Measurements from ENCODE around the gene GFOD1.
A peak's percentile ranks its signal among the peaks of the same experiment; 100 is the strongest.

GFOD1 gene

GRCh38 chr6:13484138-13484708 lies 3.2 kb downstream of the GFOD1 start:
- H3K27ac ChIP-seq (ENCODE audit: low read length) = peak overlapping the region; percentile 67
- H3K4me3 ChIP-seq (ENCODE audit: low read depth in 1 of 2, low read length in 2 of 2) = peak overlapping the region; percentile 86 to 95
- no peaks in the 10 kb centered on the region for H3K27me3 ChIP-seq (ENCODE audit: low read depth, low read length)
- H3K9me3 ChIP-seq (ENCODE audit: control insufficient read depth in 1 of 2, low read length in 2 of 2) = no peaks in the 10 kb centered on the region
- peaks cover 0 to 13% of the 10 kb centered on the region in 2 donors for H3K4me1 ChIP-seq (ENCODE audit: control insufficient read depth in 1 of 2, insufficient read depth in 2 of 2, low read length in 2 of 2)
- peaks cover 0 to 5% of the 10 kb centered on the region in 2 donors for H3K36me3 ChIP-seq (ENCODE audit: control insufficient read depth in 1 of 2, insufficient read depth in 2 of 2, low read length in 2 of 2)

- H3K27me3 ChIP-seq (ENCODE audit: low read depth, low read length) = no peaks in the 10 kb centered on the region
- H3K4me3 ChIP-seq (ENCODE audit: low read depth in 1 of 2, low read length in 2 of 2) = peak overlapping the region in 1 of 2 donors; percentile 14
- H3K27ac ChIP-seq (ENCODE audit: low read length) = no peak overlapping the region
- peaks cover 3 to 6% of the 10 kb centered on the region in 2 donors for H3K36me3 ChIP-seq (ENCODE audit: control insufficient read depth in 1 of 2, insufficient read depth in 2 of 2, low read length in 2 of 2)
- H3K9me3 ChIP-seq (ENCODE audit: control insufficient read depth in 1 of 2, low read length in 2 of 2) = no peaks in the 10 kb centered on the region
- H3K4me1 ChIP-seq (ENCODE audit: control insufficient read depth in 1 of 2, insufficient read depth in 2 of 2, low read length in 2 of 2) = peaks cover 0 to 13% of the 10 kb centered on the region in 2 donors
Measured at GRCh38 chr6:13480631-13481501, 6.5 kb downstream of the GFOD1 start.

GRCh38 chr6:13479971-13480434 lies 7.4 kb downstream of the GFOD1 start:
- H3K27ac ChIP-seq (ENCODE audit: low read length) = no peak overlapping the region
- H3K4me3 ChIP-seq (ENCODE audit: low read depth in 1 of 2, low read length in 2 of 2) = no peak overlapping the region
- H3K27me3 ChIP-seq (ENCODE audit: low read depth, low read length) = no peaks in the 10 kb centered on the region
- peaks cover 0 to 6% of the 10 kb centered on the region in 2 donors for H3K4me1 ChIP-seq (ENCODE audit: control insufficient read depth in 1 of 2, insufficient read depth in 2 of 2, low read length in 2 of 2)
- peaks cover 3 to 6% of the 10 kb centered on the region in 2 donors for H3K36me3 ChIP-seq (ENCODE audit: control insufficient read depth in 1 of 2, insufficient read depth in 2 of 2, low read length in 2 of 2)
- H3K9me3 ChIP-seq (ENCODE audit: control insufficient read depth in 1 of 2, low read length in 2 of 2) = no peaks in the 10 kb centered on the region

- H3K27ac ChIP-seq (ENCODE audit: low read length) = no peak overlapping the region
- H3K4me1 ChIP-seq (ENCODE audit: control insufficient read depth in 1 of 2, insufficient read depth in 2 of 2, low read length in 2 of 2) = no peaks in the 10 kb centered on the region
- H3K4me3 ChIP-seq (ENCODE audit: low read depth in 1 of 2, low read length in 2 of 2) = no peak overlapping the region
- H3K27me3 ChIP-seq (ENCODE audit: low read depth, low read length) = no peaks in the 10 kb centered on the region
- H3K9me3 ChIP-seq (ENCODE audit: control insufficient read depth in 1 of 2, low read length in 2 of 2) = no peaks in the 10 kb centered on the region
- H3K36me3 ChIP-seq (ENCODE audit: control insufficient read depth in 1 of 2, insufficient read depth in 2 of 2, low read length in 2 of 2) = peaks cover 3 to 6% of the 10 kb centered on the region in 2 donors
Measured at GRCh38 chr6:13479206-13479800, 8.1 kb downstream of the GFOD1 start.

- Histone ChIP-seq H3K4me3 (ENCODE audit: low read depth in 1 of 2, low read length in 2 of 2) (no peak overlapping the region), H3K9me3 (ENCODE audit: control insufficient read depth in 1 of 2, low read length in 2 of 2) (no peaks in the 10 kb centered on the region), H3K27me3 (ENCODE audit: low read depth, low read length) (no peaks in the 10 kb centered on the region), H3K4me1 (ENCODE audit: control insufficient read depth in 1 of 2, insufficient read depth in 2 of 2, low read length in 2 of 2) (no peaks in the 10 kb centered on the region), H3K27ac (ENCODE audit: low read length) (no peak overlapping the region), H3K36me3 (ENCODE audit: control insufficient read depth in 1 of 2, insufficient read depth in 2 of 2, low read length in 2 of 2) (peaks cover 3 to 6% of the 10 kb centered on the region in 2 donors)
Measured at GRCh38 chr6:13478525-13478966, 8.9 kb downstream of the GFOD1 start.

- H3K36me3 ChIP-seq (ENCODE audit: control insufficient read depth in 1 of 2, insufficient read depth in 2 of 2, low read length in 2 of 2) = peaks cover 3 to 6% of the 10 kb centered on the region in 2 donors
- no peak overlapping the region for H3K4me3 ChIP-seq (ENCODE audit: low read depth in 1 of 2, low read length in 2 of 2)
- peaks cover 0 to 13% of the 10 kb centered on the region in 2 donors for H3K4me1 ChIP-seq (ENCODE audit: control insufficient read depth in 1 of 2, insufficient read depth in 2 of 2, low read length in 2 of 2)
- no peaks in the 10 kb centered on the region for H3K27me3 ChIP-seq (ENCODE audit: low read depth, low read length)
- no peak overlapping the region for H3K27ac ChIP-seq (ENCODE audit: low read length)
- H3K9me3 ChIP-seq (ENCODE audit: control insufficient read depth in 1 of 2, low read length in 2 of 2) = no peaks in the 10 kb centered on the region
Measured at GRCh38 chr6:13474787-13475186, 12.6 kb downstream of the GFOD1 start.

GRCh38 chr6:13474360-13474759 lies 13.0 kb downstream of the GFOD1 start:
- peaks cover 2 to 3% of the 10 kb centered on the region in 2 donors for H3K36me3 ChIP-seq (ENCODE audit: control insufficient read depth in 1 of 2, insufficient read depth in 2 of 2, low read length in 2 of 2)
- peaks cover 0 to 13% of the 10 kb centered on the region in 2 donors for H3K4me1 ChIP-seq (ENCODE audit: control insufficient read depth in 1 of 2, insufficient read depth in 2 of 2, low read length in 2 of 2)
- no peak overlapping the region for H3K4me3 ChIP-seq (ENCODE audit: low read depth in 1 of 2, low read length in 2 of 2)
- no peaks in the 10 kb centered on the region for H3K9me3 ChIP-seq (ENCODE audit: control insufficient read depth in 1 of 2, low read length in 2 of 2)
- H3K27ac ChIP-seq (ENCODE audit: low read length) = no peak overlapping the region
- no peaks in the 10 kb centered on the region for H3K27me3 ChIP-seq (ENCODE audit: low read depth, low read length)

- Histone ChIP-seq H3K9me3 (ENCODE audit: control insufficient read depth in 1 of 2, low read length in 2 of 2) (no peaks in the 10 kb centered on the region), H3K4me3 (ENCODE audit: low read depth in 1 of 2, low read length in 2 of 2) (no peak overlapping the region), H3K27ac (ENCODE audit: low read length) (no peak overlapping the region), H3K27me3 (ENCODE audit: low read depth, low read length) (no peaks in the 10 kb centered on the region), H3K36me3 (ENCODE audit: control insufficient read depth in 1 of 2, insufficient read depth in 2 of 2, low read length in 2 of 2) (peaks cover 0 to 3% of the 10 kb centered on the region in 2 donors), H3K4me1 (ENCODE audit: control insufficient read depth in 1 of 2, insufficient read depth in 2 of 2, low read length in 2 of 2) (peaks cover 0 to 13% of the 10 kb centered on the region in 2 donors)
Measured at GRCh38 chr6:13473768-13474165, 13.6 kb downstream of the GFOD1 start.

GRCh38 chr6:13472976-13473767 lies 14.2 kb downstream of the GFOD1 start:
- no peak overlapping the region for H3K4me3 ChIP-seq (ENCODE audit: low read depth in 1 of 2, low read length in 2 of 2)
- no peaks in the 10 kb centered on the region for H3K9me3 ChIP-seq (ENCODE audit: control insufficient read depth in 1 of 2, low read length in 2 of 2)
- H3K4me1 ChIP-seq (ENCODE audit: control insufficient read depth in 1 of 2, insufficient read depth in 2 of 2, low read length in 2 of 2) = peaks cover 0 to 13% of the 10 kb centered on the region in 2 donors
- no peaks in the 10 kb centered on the region for H3K36me3 ChIP-seq (ENCODE audit: control insufficient read depth in 1 of 2, insufficient read depth in 2 of 2, low read length in 2 of 2)
- H3K27me3 ChIP-seq (ENCODE audit: low read depth, low read length) = no peaks in the 10 kb centered on the region
- no peak overlapping the region for H3K27ac ChIP-seq (ENCODE audit: low read length)

GRCh38 chr6:13472099-13472498 lies 15.3 kb downstream of the GFOD1 start:
- Histone ChIP-seq H3K9me3 (ENCODE audit: control insufficient read depth in 1 of 2, low read length in 2 of 2) (no peaks in the 10 kb centered on the region), H3K4me1 (ENCODE audit: control insufficient read depth in 1 of 2, insufficient read depth in 2 of 2, low read length in 2 of 2) (peaks cover 0 to 13% of the 10 kb centered on the region in 2 donors), H3K36me3 (ENCODE audit: control insufficient read depth in 1 of 2, insufficient read depth in 2 of 2, low read length in 2 of 2) (no peaks in the 10 kb centered on the region), H3K4me3 (ENCODE audit: low read depth in 1 of 2, low read length in 2 of 2) (no peak overlapping the region), H3K27ac (ENCODE audit: low read length) (no peak overlapping the region), H3K27me3 (ENCODE audit: low read depth, low read length) (no peaks in the 10 kb centered on the region)

Measured in muscle layer of duodenum (tissue), 2 donors.